ENCODE results near the gene ANKDD1B.

Gene ANKDD1B

DNA sequence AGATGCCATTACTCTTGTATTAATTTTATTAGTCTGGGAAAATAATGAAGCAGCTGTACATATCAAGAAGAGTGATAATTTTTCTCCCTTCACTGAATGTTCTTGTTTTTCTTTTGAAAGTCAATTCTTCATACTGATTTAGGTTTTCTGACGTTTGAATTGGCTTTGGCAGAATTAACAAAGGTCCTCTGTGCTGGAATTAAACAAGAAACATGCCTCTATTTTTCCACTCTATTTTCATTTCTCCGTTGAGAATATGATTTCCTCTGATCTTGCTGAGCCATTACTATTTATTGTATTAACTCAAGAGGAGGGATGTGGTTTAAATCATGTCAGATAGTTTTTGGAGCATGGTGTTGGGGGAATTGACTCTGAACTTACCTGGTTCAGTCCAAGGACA, 42.3 kb downstream of the ANKDD1B start:
- no peaks in the 10 kb centered on the region for H3K27me3 ChIP-seq (replicated peaks; ENCODE audit: control insufficient read depth, insufficient read depth, low read length)
- DNase-seq (ENCODE audit: extremely low read depth, insufficient read length) = no peak
- H3K36me3 ChIP-seq (ENCODE audit: control insufficient read depth, insufficient read depth, low read length) = no peaks in the 10 kb centered on the region
- TF ChIP-seq, protein P1, sequence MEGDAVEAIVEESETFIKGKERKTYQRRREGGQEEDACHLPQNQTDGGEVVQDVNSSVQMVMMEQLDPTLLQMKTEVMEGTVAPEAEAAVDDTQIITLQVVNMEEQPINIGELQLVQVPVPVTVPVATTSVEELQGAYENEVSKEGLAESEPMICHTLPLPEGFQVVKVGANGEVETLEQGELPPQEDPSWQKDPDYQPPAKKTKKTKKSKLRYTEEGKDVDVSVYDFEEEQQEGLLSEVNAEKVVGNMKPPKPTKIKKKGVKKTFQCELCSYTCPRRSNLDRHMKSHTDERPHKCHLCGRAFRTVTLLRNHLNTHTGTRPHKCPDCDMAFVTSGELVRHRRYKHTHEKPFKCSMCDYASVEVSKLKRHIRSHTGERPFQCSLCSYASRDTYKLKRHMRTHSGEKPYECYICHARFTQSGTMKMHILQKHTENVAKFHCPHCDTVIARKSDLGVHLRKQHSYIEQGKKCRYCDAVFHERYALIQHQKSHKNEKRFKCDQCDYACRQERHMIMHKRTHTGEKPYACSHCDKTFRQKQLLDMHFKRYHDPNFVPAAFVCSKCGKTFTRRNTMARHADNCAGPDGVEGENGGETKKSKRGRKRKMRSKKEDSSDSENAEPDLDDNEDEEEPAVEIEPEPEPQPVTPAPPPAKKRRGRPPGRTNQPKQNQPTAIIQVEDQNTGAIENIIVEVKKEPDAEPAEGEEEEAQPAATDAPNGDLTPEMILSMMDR (IDR thresholded peaks at IDR 0.05; ENCODE audit: insufficient read depth, low read length, poor library complexity, severe bottlenecking) = no peak
- H3K4me3 ChIP-seq (replicated peaks; ENCODE audit: low read depth, low read length) = no peak overlapping the region

DNA sequence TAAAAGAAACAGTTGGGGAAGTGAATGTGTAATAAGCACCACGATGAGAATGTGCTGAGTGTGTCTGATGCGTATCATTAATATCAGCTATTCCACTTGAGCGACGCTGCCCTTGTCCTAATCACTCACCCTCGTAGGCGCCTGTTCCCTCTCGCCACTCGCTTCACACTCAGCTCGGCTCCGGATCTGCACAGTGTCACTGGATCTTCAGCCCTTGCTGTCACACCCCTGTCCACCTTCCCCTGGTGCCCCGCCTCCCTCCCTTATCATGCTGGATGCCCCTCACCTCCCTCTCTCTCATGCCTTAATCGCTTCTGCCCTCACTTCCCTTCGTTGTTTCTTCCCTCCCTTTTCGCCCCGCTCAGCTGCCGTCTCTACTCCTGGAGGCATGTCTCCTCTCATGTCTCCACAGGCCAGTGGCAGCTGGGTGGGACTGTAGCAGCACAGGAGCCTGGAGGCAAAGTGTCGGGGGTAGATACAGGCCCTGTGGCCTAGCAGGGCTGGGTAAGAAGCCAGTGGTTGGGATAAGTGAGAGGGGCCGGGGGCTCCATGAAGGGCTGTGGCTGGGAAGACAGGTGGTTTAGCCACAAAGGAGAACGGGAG, 43.5 kb downstream of the ANKDD1B start:
- TF ChIP-seq, protein P1 (IDR thresholded peaks at IDR 0.05; ENCODE audit: insufficient read depth, low read length, poor library complexity, severe bottlenecking) = no peak
- Histone ChIP-seq H3K4me3 (replicated peaks; ENCODE audit: low read depth, low read length) (no peak overlapping the region), H3K27me3 (replicated peaks; ENCODE audit: control insufficient read depth, insufficient read depth, low read length) (no peaks in the 10 kb centered on the region), H3K36me3 (ENCODE audit: control insufficient read depth, insufficient read depth, low read length) (no peaks in the 10 kb centered on the region)
- DNase-seq (ENCODE audit: extremely low read depth, insufficient read length) = no peak

DNA sequence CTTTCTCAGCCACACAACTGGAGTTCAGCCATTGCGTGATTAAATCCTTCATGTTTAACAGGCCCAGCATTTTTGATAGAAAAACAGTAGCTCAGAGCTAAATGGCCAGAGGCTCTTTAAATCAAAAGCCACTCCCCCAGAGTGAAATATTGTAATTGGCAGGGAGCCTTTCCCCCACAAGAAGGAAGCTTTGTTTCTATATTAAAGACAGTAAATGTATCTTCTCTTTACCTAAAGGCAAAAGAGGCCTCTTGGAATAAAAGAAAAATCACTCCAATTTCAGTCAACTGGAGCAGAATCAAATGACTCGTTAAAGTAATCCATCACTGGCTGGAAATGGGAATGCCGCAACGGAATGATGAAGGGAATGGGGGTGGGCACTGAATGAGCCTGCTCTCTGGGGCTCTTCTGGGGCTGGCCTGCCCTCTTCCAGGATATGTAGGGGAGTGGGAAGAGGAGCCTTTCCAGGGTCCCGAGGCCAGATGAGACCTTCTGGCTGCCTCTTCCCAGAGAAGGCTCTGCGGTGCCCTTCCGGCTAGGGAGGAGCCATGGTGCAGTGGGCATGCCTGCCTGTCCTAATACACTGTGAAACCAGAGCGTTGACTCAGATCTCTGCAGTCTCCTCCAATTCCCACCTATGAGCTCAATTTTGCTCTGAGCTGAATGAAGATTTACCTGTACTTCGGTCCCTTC, 45.2 kb downstream of the ANKDD1B start:
- H3K27me3 ChIP-seq (replicated peaks; ENCODE audit: control insufficient read depth, insufficient read depth, low read length) = no peaks in the 10 kb centered on the region
- H3K36me3 ChIP-seq (ENCODE audit: control insufficient read depth, insufficient read depth, low read length) = no peaks in the 10 kb centered on the region
- TF ChIP-seq, protein P1 (IDR thresholded peaks at IDR 0.05; ENCODE audit: insufficient read depth, low read length, poor library complexity, severe bottlenecking) = no peak
- no peak overlapping the region for H3K4me3 ChIP-seq (replicated peaks; ENCODE audit: low read depth, low read length)
- no peak for DNase-seq (ENCODE audit: extremely low read depth, insufficient read length)

DNA sequence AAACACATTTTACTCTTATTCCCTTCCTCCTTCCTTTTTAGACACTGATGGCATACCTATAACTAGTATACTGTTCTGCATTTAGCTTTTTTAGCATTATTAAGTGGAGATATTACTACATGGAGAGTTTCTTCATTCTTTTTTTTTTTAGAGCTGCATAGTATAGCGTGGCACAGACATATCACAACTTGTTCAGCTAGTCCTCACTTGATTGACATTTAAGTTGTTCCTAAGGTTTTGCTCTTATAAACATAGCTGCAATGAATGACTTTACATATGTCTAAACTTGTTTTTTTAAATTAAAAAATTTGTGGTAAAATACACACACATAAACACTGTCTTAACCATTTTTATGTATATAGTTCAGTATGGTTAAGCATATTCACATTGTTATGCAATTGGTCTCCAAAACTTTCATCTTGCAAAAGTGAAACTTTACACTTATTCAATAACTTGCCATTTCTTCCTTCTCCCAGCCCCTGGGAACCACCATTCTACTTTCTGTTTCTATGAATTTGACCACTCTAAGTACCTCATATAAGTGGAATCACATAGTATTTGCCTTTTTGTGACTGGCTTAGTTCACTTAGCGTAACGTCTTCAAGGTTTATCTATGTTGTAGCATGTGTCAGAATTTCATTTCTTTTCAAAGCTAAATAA, 48.7 kb downstream of the ANKDD1B start:
- H3K4me3 ChIP-seq (replicated peaks; ENCODE audit: low read depth, low read length) = no peak overlapping the region
- TF ChIP-seq, protein P1 (IDR thresholded peaks at IDR 0.05; ENCODE audit: insufficient read depth, low read length, poor library complexity, severe bottlenecking) = no peak

DNA sequence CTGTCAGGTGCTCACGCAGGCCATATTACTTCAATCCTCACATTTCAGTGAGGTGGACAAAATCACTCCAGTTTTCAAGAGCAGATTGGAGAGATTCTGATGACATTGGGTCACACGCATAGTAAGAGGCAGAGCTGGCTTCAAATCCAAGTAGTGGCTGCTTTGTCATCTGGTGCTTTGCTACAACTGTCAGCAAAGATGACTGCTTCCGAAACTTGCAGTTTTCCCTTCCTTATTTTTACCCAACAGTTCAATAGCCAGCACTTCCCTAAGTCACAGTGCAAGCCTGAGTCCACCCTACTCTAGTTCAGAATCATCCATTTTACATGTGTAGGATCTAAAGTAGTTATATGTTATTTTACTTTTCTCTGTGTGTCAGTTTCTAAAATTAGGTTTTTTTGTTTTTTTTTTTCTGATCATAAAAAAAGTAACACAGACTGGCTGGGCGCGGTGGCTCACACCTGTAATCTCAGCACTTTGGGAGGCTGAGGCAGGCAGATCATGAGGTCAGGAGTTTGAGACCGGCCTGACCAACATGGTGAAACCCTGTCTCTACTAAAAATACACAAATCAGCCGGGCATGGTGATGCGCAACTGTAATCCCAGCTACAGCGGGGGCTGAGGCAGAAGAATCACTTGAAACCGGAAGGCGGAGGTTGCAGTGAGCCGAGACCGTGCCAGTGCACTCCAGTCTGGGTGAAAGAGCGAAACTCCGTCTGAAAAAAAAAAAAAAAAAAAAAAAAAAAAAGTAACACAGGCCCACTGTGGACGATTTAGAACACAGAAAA, 49.6 kb downstream of the ANKDD1B start:
- DNase-seq (ENCODE audit: extremely low read depth, insufficient read length) = peak; percentile 28
- H3K36me3 ChIP-seq (ENCODE audit: control insufficient read depth, insufficient read depth, low read length) = no peaks in the 10 kb centered on the region
- TF ChIP-seq, protein P1 (IDR thresholded peaks at IDR 0.05; ENCODE audit: insufficient read depth, low read length, poor library complexity, severe bottlenecking) = no peak
- no peaks in the 10 kb centered on the region for H3K27me3 ChIP-seq (replicated peaks; ENCODE audit: control insufficient read depth, insufficient read depth, low read length)
- H3K4me3 ChIP-seq (replicated peaks; ENCODE audit: low read depth, low read length) = no peak overlapping the region

More for the DNA sequence above, 48.7 kb downstream of the ANKDD1B start:
- DNase-seq (ENCODE audit: extremely low read depth, insufficient read length) = no peak
- H3K27me3 ChIP-seq (replicated peaks; ENCODE audit: control insufficient read depth, insufficient read depth, low read length) = no peaks in the 10 kb centered on the region
- H3K36me3 ChIP-seq (ENCODE audit: control insufficient read depth, insufficient read depth, low read length) = no peaks in the 10 kb centered on the region
